Measurements from ENCODE around the gene HDAC4.

Gene HDAC4

DNA sequence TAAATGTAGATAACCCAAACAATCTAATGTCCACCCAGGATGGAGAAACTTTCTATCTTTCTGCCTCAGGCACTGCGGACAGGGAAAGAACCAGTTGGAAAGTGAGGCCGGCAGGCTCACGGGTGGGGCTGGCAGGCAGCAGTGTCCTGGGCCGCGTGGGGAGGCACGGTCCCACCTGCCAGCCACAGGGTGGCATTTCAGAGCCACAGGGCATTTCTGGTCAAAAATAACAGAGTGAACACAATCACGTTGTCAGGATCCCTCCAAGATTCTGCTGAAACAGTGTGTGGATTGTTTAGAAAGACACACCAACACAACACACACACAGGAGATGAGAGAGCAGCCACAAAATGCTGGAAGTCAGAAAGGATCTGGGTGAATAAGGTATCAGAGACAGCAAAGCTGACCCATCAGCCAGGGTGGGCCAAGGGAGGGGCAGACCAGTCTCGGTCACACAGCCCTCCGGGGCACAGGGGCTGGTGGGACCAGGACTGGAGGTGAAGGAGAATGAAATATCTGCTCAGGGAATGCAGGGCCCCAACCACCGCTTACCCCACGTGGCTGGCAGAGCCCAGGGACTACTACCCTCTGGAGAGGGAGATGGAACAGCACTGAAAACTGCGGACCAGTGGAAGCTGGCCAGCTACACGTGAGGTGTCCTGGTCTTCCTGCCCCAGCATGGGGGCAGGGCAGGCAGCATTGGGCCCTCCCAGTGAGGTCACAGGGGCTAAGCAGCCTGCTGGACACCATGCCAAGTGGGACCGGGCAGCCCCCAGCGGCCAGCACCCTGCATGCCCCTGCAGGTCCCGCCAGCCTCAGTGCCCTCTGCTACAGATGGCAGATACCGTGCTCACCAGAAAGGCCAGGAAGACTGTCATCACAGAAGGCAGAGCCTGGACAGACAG, 173.9 kb downstream of the HDAC4 start:
- no peak for DNase-seq (ENCODE audit: extremely low spot score)
- ChIA-PET POLR2A (no interaction called here), CTCF (no interaction called here)
- TF ChIP-seq SP1 (IDR thresholded peaks at IDR 0.05), result no peak
- TF ChIP-seq NFRKB (IDR thresholded peaks at IDR 0.05), result no peak
- no peak for TF ChIP-seq ARNT (IDR thresholded peaks at IDR 0.05)
- no peak for TF ChIP-seq TARDBP (IDR thresholded peaks at IDR 0.05)
- TF ChIP-seq LEF1 (IDR thresholded peaks at IDR 0.05; ENCODE audit: borderline replicate concordance), result no peak
- TF ChIP-seq HDGF (IDR thresholded peaks at IDR 0.05; ENCODE audit: borderline replicate concordance), result no peak
- TF ChIP-seq FOXM1 (IDR thresholded peaks at IDR 0.05; ENCODE audit: borderline replicate concordance), result no peak
- TF ChIP-seq CTBP1 (IDR thresholded peaks at IDR 0.05; ENCODE audit: borderline replicate concordance), result no peak
- no peak for TF ChIP-seq ELF4 (IDR thresholded peaks at IDR 0.05)
- no peak for TF ChIP-seq PKNOX1 (IDR thresholded peaks at IDR 0.05)

GRCh38 chr2:239225871-239226561, 174.8 kb downstream of the HDAC4 start:
- no peak for DNase-seq (ENCODE audit: extremely low spot score)
- TF ChIP-seq PKNOX1 (IDR thresholded peaks at IDR 0.05), result no peak
- no peak for TF ChIP-seq FOXA1 (IDR thresholded peaks at IDR 0.05)
- no peak for TF ChIP-seq FOXM1 (IDR thresholded peaks at IDR 0.05; ENCODE audit: borderline replicate concordance)
- TF ChIP-seq ZNF384 (IDR thresholded peaks at IDR 0.05), result no peak
- TF ChIP-seq LEF1 (IDR thresholded peaks at IDR 0.05; ENCODE audit: borderline replicate concordance), result no peak
- no peak for TF ChIP-seq TARDBP (IDR thresholded peaks at IDR 0.05)
- TF ChIP-seq L3MBTL2 (conservative IDR thresholded peaks at IDR 0.05), result no peak
- TF ChIP-seq BHLHE40 (IDR thresholded peaks at IDR 0.05; ENCODE audit: borderline replicate concordance), result no peak
- TF ChIP-seq FOXK2 (IDR thresholded peaks at IDR 0.05), result no peak
- no peak for TF ChIP-seq NFRKB (IDR thresholded peaks at IDR 0.05)
- no peak for TF ChIP-seq SUZ12 (IDR thresholded peaks at IDR 0.05)
- no peak for TF ChIP-seq SP1 (IDR thresholded peaks at IDR 0.05)
- no peak for TF ChIP-seq HDGF (IDR thresholded peaks at IDR 0.05; ENCODE audit: borderline replicate concordance)
- ChIA-PET CTCF (interaction anchor here (0.6 kb wide), 1 partner anchor 875 kb away, joined by 5 read pairs; no protein-coding TSS in a partner anchor), POLR2A (no interaction called here)

- CTCF ChIA-PET, result no interaction called here
- POLR2A ChIA-PET, result no interaction called here
- TF ChIP-seq NFRKB (IDR thresholded peaks at IDR 0.05), result no peak
- no peak for TF ChIP-seq TARDBP (IDR thresholded peaks at IDR 0.05)
- no peak for TF ChIP-seq L3MBTL2 (conservative IDR thresholded peaks at IDR 0.05)
- no peak for TF ChIP-seq ARNT (IDR thresholded peaks at IDR 0.05)
- no peak for TF ChIP-seq ZNF384 (IDR thresholded peaks at IDR 0.05)
- TF ChIP-seq SP1 (IDR thresholded peaks at IDR 0.05), result no peak
- TF ChIP-seq FOXM1 (IDR thresholded peaks at IDR 0.05; ENCODE audit: borderline replicate concordance), result no peak
- TF ChIP-seq SUZ12 (IDR thresholded peaks at IDR 0.05), result no peak
- TF ChIP-seq FOXA1 (IDR thresholded peaks at IDR 0.05), result no peak
- no peak for TF ChIP-seq CTBP1 (IDR thresholded peaks at IDR 0.05; ENCODE audit: borderline replicate concordance)
- TF ChIP-seq BHLHE40 (IDR thresholded peaks at IDR 0.05; ENCODE audit: borderline replicate concordance), result no peak
- TF ChIP-seq LEF1 (IDR thresholded peaks at IDR 0.05; ENCODE audit: borderline replicate concordance), result no peak
- TF ChIP-seq PKNOX1 (IDR thresholded peaks at IDR 0.05), result no peak
- no peak for TF ChIP-seq FOXK2 (IDR thresholded peaks at IDR 0.05)
- no peak for TF ChIP-seq ELF4 (IDR thresholded peaks at IDR 0.05)
- no peak for TF ChIP-seq HDGF (IDR thresholded peaks at IDR 0.05; ENCODE audit: borderline replicate concordance)
- DNase-seq (ENCODE audit: extremely low spot score), result no peak
Observed at GRCh38 chr2:239225371-239225851, 175.4 kb downstream of the HDAC4 start.

- TF ChIP-seq HDGF (IDR thresholded peaks at IDR 0.05; ENCODE audit: borderline replicate concordance), result no peak
- no peak for TF ChIP-seq BHLHE40 (IDR thresholded peaks at IDR 0.05; ENCODE audit: borderline replicate concordance)
- TF ChIP-seq SUZ12 (IDR thresholded peaks at IDR 0.05), result no peak
- no peak for TF ChIP-seq CTBP1 (IDR thresholded peaks at IDR 0.05; ENCODE audit: borderline replicate concordance)
- TF ChIP-seq TARDBP (IDR thresholded peaks at IDR 0.05), result no peak
- TF ChIP-seq ZNF384 (IDR thresholded peaks at IDR 0.05), result no peak
- TF ChIP-seq LEF1 (IDR thresholded peaks at IDR 0.05; ENCODE audit: borderline replicate concordance), result no peak
- TF ChIP-seq FOXK2 (IDR thresholded peaks at IDR 0.05), result no peak
- no peak for TF ChIP-seq PKNOX1 (IDR thresholded peaks at IDR 0.05)
- no peak for TF ChIP-seq NFRKB (IDR thresholded peaks at IDR 0.05)
- TF ChIP-seq ELF4 (IDR thresholded peaks at IDR 0.05), result no peak
- TF ChIP-seq ARNT (IDR thresholded peaks at IDR 0.05), result no peak
- no peak for TF ChIP-seq SP1 (IDR thresholded peaks at IDR 0.05)
- TF ChIP-seq L3MBTL2 (conservative IDR thresholded peaks at IDR 0.05), result no peak
- TF ChIP-seq FOXA1 (IDR thresholded peaks at IDR 0.05), result no peak
- TF ChIP-seq FOXM1 (IDR thresholded peaks at IDR 0.05; ENCODE audit: borderline replicate concordance), result no peak
- CTCF ChIA-PET, result no interaction called here
- POLR2A ChIA-PET, result no interaction called here
- no peak for DNase-seq (ENCODE audit: extremely low spot score)
Observed at GRCh38 chr2:239224955-239225354, 175.9 kb downstream of the HDAC4 start.

DNA sequence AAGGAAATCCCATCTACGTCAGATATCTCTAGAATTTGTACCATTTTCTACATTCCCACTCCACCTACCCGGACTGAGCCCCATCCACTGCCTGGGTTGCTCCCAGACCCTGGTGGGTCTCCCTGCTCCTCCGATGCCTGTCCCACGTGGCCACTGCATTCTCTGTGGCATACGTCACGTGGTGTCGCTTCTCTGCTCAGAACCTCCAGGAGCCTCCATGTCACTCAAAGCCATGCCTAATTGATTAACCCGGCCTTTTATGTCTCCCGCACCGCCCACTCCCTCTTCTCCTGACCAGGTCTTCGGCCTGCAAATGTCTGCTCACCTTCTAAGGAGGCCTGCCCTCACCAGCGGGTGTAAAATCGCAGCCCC, 176.6 kb downstream of the HDAC4 start:
- DNase-seq (ENCODE audit: extremely low spot score), result no peak
- ChIA-PET CTCF (no interaction called here), POLR2A (no interaction called here)
- TF ChIP-seq NFRKB (IDR thresholded peaks at IDR 0.05) (no peak), FOXK2 (IDR thresholded peaks at IDR 0.05) (no peak), FOXA1 (IDR thresholded peaks at IDR 0.05) (no peak), SP1 (IDR thresholded peaks at IDR 0.05) (no peak), CTBP1 (IDR thresholded peaks at IDR 0.05; ENCODE audit: borderline replicate concordance) (no peak), FOXM1 (IDR thresholded peaks at IDR 0.05; ENCODE audit: borderline replicate concordance) (no peak), LEF1 (IDR thresholded peaks at IDR 0.05; ENCODE audit: borderline replicate concordance) (no peak), PKNOX1 (IDR thresholded peaks at IDR 0.05) (peak; percentile 24; the same call in 1 of the 2 replicates)

Data from HEK293T (cell line).